GM12878 (cell line): Measurements from ENCODE around the gene S100A12.

Experiments
- CBX3 ChIP-seq: fragments of 200-600 bp; sonication (generic); IDR thresholded peaks from 2 replicates; pipeline ENCODE4 v1.6.1; 2016; ENCODE audit warnings: low read depth, borderline replicate concordance
- CREM ChIP-seq: IDR thresholded peaks from 2 replicates; pipeline ENCODE4 v1.6.1; 2014; ENCODE audit warnings: antibody characterized with exemption, low read depth
- CTCF ChIP-seq, 3 experiments: IDR thresholded peaks in 2 of 3; conservative IDR thresholded peaks in 1 of 3; 2 replicates each; pipeline ENCODE4 v1.5.1; 2011; ENCODE audit warnings: low read depth in 3 of 3, low read length in 3 of 3, mild to moderate bottlenecking in 3 of 3, control low read depth in 2 of 3, moderate library complexity in 2 of 3, inconsistent platforms in 1 of 3, mixed read lengths in 1 of 3; ENCODE audit not compliant: control insufficient read depth in 2 of 3, insufficient read depth in 1 of 3; ENCODE audit errors: extremely low read depth in 1 of 3
- FOS ChIP-seq: IDR thresholded peaks from 3 replicates; pipeline ENCODE4 v1.6.1; 2011; ENCODE audit warnings: borderline replicate concordance; ENCODE audit not compliant: insufficient read length; ENCODE audit errors: extremely low read depth
- MTA2 ChIP-seq: fragments of 450-650 bp; IDR thresholded peaks from 2 replicates; pipeline ENCODE4 v1.6.1; 2016; ENCODE audit warnings: low read depth, mild to moderate bottlenecking, moderate library complexity
- RAD21 ChIP-seq: IDR thresholded peaks from 2 replicates; pipeline ENCODE4 v1.6.1; 2011; ENCODE audit warnings: mild to moderate bottlenecking, low read depth, low read length, moderate library complexity; ENCODE audit not compliant: insufficient read depth
- RELA ChIP-seq: fragments of 450-650 bp; IDR thresholded peaks from 2 replicates; pipeline ENCODE4 v1.8.0; 2014; ENCODE audit warnings: borderline replicate concordance; ENCODE audit not compliant: partially characterized antibody
- RUNX3 ChIP-seq: IDR thresholded peaks from 2 replicates; pipeline ENCODE4 v1.6.1; 2012; ENCODE audit warnings: low read length, inconsistent platforms
- TCF12 ChIP-seq: IDR thresholded peaks from 2 replicates; pipeline ENCODE4 v1.6.1; 2011; ENCODE audit warnings: low read depth, mild to moderate bottlenecking, low read length
- ZNF274 ChIP-seq: IDR thresholded peaks from one replicate; pipeline ENCODE4 v1.8.0; 2011; ENCODE audit not compliant: insufficient read length, insufficient read depth
- ZSCAN29 ChIP-seq: fragments of 450-650 bp; IDR thresholded peaks from 2 replicates; pipeline ENCODE4 v1.6.1; 2017; ENCODE audit warnings: mild to moderate bottlenecking, moderate library complexity

DNA sequence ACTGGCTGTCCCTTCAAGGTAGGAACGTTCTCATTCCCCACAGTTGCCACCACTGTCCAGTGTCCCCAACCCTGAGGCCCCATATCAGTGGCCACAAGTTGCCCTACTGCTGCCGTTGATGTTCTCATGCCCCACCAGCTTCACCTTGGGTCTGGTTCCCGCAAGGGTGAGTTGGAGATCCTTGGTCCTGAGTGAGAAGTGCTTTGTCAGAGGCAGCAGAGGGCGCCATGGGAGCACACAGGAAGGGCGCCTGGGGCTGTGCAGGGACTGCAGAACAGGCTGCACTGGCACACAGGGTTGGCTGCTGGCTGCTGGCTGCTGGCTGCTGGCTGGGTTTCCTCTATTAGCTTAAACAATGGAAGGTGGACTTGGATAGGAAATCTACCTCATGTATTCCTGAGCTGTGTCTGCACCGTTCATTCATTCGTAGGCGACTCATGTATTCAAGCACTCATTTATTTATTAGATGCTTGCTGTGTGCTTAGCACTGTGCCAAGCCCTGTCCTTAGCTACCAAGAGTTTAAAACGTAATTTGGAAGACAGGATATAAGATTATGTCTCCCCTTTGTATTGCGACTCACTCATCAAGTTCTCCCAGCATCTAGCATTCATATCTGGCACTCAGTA is 19.9 kb downstream of the S100A12 start:
- TF ChIP-seq CREM (no peak), ZSCAN29 (no peak), RAD21 (peak; percentile 69), CTCF (IDR thresholded peaks at IDR 0.05 in 2 of 3, conservative IDR thresholded peaks at IDR 0.05 in 1 of 3; ENCODE audit: control insufficient read depth in 2 of 3, extremely low read depth in 1 of 3, insufficient read depth in 1 of 3, low read depth in 3 of 3, low read length in 3 of 3) (peak; percentile 67 to 73 (median 71)), FOS (no peak), RUNX3 (no peak), CBX3 (no peak), TCF12 (no peak), ZNF274 (no peak), MTA2 (no peak), RELA (no peak)
